ENCODE measurements around the gene PCDHB11.
"Not testable (repeated sequence)": the region's sequence is repeated elsewhere in the genome, so short reads cannot be mapped to it uniquely, and the experiment has no call there.

- TF ChIP-seq, protein P1, sequence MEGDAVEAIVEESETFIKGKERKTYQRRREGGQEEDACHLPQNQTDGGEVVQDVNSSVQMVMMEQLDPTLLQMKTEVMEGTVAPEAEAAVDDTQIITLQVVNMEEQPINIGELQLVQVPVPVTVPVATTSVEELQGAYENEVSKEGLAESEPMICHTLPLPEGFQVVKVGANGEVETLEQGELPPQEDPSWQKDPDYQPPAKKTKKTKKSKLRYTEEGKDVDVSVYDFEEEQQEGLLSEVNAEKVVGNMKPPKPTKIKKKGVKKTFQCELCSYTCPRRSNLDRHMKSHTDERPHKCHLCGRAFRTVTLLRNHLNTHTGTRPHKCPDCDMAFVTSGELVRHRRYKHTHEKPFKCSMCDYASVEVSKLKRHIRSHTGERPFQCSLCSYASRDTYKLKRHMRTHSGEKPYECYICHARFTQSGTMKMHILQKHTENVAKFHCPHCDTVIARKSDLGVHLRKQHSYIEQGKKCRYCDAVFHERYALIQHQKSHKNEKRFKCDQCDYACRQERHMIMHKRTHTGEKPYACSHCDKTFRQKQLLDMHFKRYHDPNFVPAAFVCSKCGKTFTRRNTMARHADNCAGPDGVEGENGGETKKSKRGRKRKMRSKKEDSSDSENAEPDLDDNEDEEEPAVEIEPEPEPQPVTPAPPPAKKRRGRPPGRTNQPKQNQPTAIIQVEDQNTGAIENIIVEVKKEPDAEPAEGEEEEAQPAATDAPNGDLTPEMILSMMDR (IDR thresholded peaks at IDR 0.05): not testable (repeated sequence)
- not testable (repeated sequence) for TF ChIP-seq POLR2A (IDR thresholded peaks at IDR 0.05)
These were observed 16.6 kb downstream of the PCDHB11 start for GRCh38 chr5:141216035-141216434.

All from thyroid gland (tissue), 4 donors.